Thyroid gland (tissue), 4 donors: ENCODE results near the gene TENT4A.

Source experiments
- POLR2A ChIP-seq, 2 donors: fragments of 450-650 bp; IDR thresholded peaks; one replicate each; pipeline ENCODE4 v1.6.1; 2017; ENCODE audit warnings: antibody characterized with exemption in 2 of 2, mild to moderate bottlenecking in 2 of 2, moderate library complexity in 1 of 2
- TF ChIP-seq, protein P1 (sequence below), 6 experiments: fragments of 200-600 bp in 3 of 6; fragments of 450-650 bp in 3 of 6; sonication (generic) in 3 of 6; IDR thresholded peaks; one replicate each; pipeline ENCODE4 v1.5.1; 2016 to 2019; ENCODE audit warnings: antibody characterized with exemption in 6 of 6, mild to moderate bottlenecking in 2 of 6, inconsistent platforms in 1 of 6, moderate library complexity in 1 of 6

DNA sequence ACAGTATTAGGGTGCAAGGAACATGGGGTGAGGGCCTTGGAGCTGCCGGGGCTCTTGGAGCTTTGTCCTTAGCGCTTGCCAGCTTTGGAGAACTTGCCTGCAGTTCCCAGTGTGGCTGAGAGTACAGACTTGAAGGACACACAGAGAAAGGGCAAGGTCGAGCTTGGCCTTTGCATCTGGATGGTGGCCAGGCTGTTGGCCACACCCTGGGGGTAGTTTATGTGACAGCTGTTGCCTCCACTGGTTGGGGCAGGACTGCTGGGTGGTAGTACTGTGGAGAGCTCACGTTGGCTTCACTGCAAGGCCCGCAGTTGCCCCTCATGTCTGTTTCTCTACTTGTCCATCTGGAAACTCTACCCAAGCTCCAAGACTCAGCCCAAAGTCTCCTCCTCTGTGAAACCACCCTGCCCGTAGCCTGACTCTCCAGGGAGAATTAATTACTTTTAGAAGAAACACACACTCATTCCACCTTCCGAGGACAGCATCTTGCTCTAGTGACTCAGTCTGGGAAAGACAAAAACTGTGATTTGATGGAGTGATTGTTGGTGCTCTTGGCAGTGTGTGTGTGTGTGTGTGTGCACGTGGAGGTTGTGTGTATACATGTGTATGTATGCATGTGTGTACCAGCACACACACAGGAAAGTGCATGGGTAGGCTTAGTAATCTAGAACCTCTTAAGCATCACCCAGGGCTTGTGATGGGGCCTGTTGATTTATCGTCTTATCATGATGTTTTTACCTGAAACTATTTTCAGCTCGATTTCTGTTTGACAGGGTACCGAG is 57.8 kb downstream of the TENT4A start:
- no peak for TF ChIP-seq POLR2A (IDR thresholded peaks at IDR 0.05)
- TF ChIP-seq, protein P1, sequence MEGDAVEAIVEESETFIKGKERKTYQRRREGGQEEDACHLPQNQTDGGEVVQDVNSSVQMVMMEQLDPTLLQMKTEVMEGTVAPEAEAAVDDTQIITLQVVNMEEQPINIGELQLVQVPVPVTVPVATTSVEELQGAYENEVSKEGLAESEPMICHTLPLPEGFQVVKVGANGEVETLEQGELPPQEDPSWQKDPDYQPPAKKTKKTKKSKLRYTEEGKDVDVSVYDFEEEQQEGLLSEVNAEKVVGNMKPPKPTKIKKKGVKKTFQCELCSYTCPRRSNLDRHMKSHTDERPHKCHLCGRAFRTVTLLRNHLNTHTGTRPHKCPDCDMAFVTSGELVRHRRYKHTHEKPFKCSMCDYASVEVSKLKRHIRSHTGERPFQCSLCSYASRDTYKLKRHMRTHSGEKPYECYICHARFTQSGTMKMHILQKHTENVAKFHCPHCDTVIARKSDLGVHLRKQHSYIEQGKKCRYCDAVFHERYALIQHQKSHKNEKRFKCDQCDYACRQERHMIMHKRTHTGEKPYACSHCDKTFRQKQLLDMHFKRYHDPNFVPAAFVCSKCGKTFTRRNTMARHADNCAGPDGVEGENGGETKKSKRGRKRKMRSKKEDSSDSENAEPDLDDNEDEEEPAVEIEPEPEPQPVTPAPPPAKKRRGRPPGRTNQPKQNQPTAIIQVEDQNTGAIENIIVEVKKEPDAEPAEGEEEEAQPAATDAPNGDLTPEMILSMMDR (IDR thresholded peaks at IDR 0.05), result no peak
